GM23248 (cell line): Measurements from ENCODE around the gene CDCA7L.

ENCODE experiments used
- EZH2 ChIP-seq: fragments of 200-600 bp; sonication (generic); IDR thresholded peaks from 2 replicates; pipeline ENCODE4 v1.6.1; 2018; ENCODE audit warnings: antibody characterized with exemption, mild to moderate bottlenecking; ENCODE audit not compliant: insufficient read depth, poor library complexity, severe bottlenecking
- EZH2phosphoT487 ChIP-seq: fragments of 200-600 bp; sonication (generic); IDR thresholded peaks from 2 replicates; pipeline ENCODE4 v1.6.1; 2018; ENCODE audit warnings: antibody characterized with exemption, moderate library complexity, mild to moderate bottlenecking, low read depth; ENCODE audit not compliant: insufficient read depth

GRCh38 chr7:21887353-21887752 lies 58.3 kb downstream of the CDCA7L start:
- TF ChIP-seq EZH2: no peak
- TF ChIP-seq EZH2phosphoT487: no peak
